CD4-positive, alpha-beta T cell treated with Interleukin-15 for 1 hour (primary cell): Measurements from ENCODE around the gene WDR47.
A peak's percentile ranks its signal among the peaks of the same experiment; 100 is the strongest.
"Not testable (repeated sequence)": the region's sequence is repeated elsewhere in the genome, so short reads cannot be mapped to it uniquely, and the experiment has no call there.

Source experiments
- DNase-seq: peaks from one replicate; pipeline ENCODE4 v3.0.0-alpha.2; 2020

The WDR47 gene

GRCh38 chr1:109050228-109050995, 8.5 kb upstream of the WDR47 start:
- DNase-seq: no peak

- DNase-seq: no peak
Measured at GRCh38 chr1:109048335-109048734, 6.4 kb upstream of the WDR47 start.

- no peak for DNase-seq
Measured at GRCh38 chr1:109047339-109047738, 5.4 kb upstream of the WDR47 start.

GRCh38 chr1:109046671-109047070, 4.8 kb upstream of the WDR47 start:
- DNase-seq: no peak

- DNase-seq: no peak
Measured at GRCh38 chr1:109045595-109045994, 3.7 kb upstream of the WDR47 start.

GRCh38 chr1:109040989-109041620, 797 bp downstream of the WDR47 start:
- DNase-seq: no peak

GRCh38 chr1:109040627-109040988, 1.3 kb downstream of the WDR47 start:
- no peak for DNase-seq

- no peak for DNase-seq
Measured at GRCh38 chr1:109034382-109034781, 7.5 kb downstream of the WDR47 start.

- not testable (repeated sequence) for DNase-seq
Measured at GRCh38 chr1:109029493-109029892, 12.4 kb downstream of the WDR47 start.

GRCh38 chr1:109027841-109028240, 14.1 kb downstream of the WDR47 start:
- no peak for DNase-seq

GRCh38 chr1:109025694-109026093, 16.2 kb downstream of the WDR47 start:
- no peak for DNase-seq

- DNase-seq: no peak
Measured at GRCh38 chr1:109024646-109025045, 17.3 kb downstream of the WDR47 start.

- no peak for DNase-seq
Measured at GRCh38 chr1:109020693-109021257, 21.1 kb downstream of the WDR47 start.

- DNase-seq: not testable (repeated sequence)
Measured at GRCh38 chr1:109017719-109018118, 24.2 kb downstream of the WDR47 start.

GRCh38 chr1:109017134-109017533, 24.8 kb downstream of the WDR47 start:
- DNase-seq: no peak

- DNase-seq: no peak
Measured at GRCh38 chr1:109011335-109011734, 30.6 kb downstream of the WDR47 start.

- not testable (repeated sequence) for DNase-seq
Measured at GRCh38 chr1:108996622-108997021, 45.3 kb downstream of the WDR47 start.

GRCh38 chr1:108983114-108983513, 58.8 kb downstream of the WDR47 start:
- DNase-seq: no peak

- DNase-seq: no peak
Measured at GRCh38 chr1:108976658-108977057, 65.2 kb downstream of the WDR47 start.

GRCh38 chr1:108972951-108973350, 69.0 kb downstream of the WDR47 start:
- no peak for DNase-seq

- no peak for DNase-seq
Measured at GRCh38 chr1:108969346-108969745, 72.6 kb downstream of the WDR47 start.

- peak; percentile 93 for DNase-seq
Measured at GRCh38 chr1:108963052-108963686, 78.7 kb downstream of the WDR47 start, which contains the start of gene CLCC1. CLCC1 (minus strand) TSS chr1:108963484; CDS start chr1:108950437, 13,047 bp downstream.

GRCh38 chr1:108962681-108963051, 79.2 kb downstream of the WDR47 start:
- DNase-seq: peak; percentile 24
